Measurements from ENCODE around the gene HDAC2.

Gene HDAC2

DNA sequence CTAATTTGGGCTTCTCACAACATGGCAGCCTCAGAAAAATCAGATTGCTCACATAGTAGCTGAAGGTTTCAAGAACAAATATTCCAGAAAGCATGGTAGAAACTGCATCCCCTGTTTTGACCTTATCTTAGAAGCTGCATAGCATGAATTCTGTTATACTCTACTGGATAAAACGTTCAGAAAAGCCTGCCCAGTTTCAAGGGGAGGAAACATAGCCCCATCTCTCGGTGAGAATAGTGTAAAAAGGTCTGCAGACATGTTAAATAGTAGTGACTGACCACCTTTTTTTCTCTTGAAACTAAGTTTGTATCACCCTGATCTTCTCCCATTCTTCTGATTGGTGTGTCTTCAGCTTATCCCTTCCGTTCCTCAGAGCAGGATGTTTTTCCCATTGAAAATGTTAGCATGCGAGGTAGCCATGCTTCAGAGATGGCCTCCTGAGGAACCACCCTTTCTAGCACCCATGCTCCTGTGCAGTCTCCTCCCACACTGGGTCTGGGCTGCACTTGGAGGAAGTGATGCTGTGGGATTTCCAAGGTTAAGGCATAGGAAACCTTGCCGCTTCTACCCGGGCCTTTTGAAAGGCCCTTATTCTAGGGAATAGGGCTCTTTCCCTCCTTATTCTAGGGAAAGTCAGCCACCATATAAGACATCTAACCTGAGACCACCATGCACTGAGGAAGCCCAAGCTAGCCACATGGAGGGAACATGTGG is 63.7 kb downstream of the HDAC2 start:
- Histone ChIP-seq H3K4me1 (ENCODE audit: low read length) (0 out of 2 replicates have a peak, but pooled peaks cover 3% of the 10 kb centered on the region), H3K9me2 (replicated peaks; ENCODE audit: insufficient read depth, low read length) (no peaks in the 10 kb centered on the region), H3F3A (ENCODE audit: insufficient read depth, low read length) (no peaks in the 10 kb centered on the region), H3K27ac (ENCODE audit: low read length) (no peak overlapping the region), H4K20me1 (ENCODE audit: insufficient read depth, low read length) (no peaks in the 10 kb centered on the region), H2AFZ (ENCODE audit: low read length) (no peak overlapping the region), H3K4me2 (ENCODE audit: low read depth, low read length) (no peak overlapping the region), H3K4me3 (ENCODE audit: low read length) (no peak overlapping the region), H3K9me3 (replicated peaks; ENCODE audit: insufficient read depth, low read length) (no peaks in the 10 kb centered on the region), H3K79me2 (ENCODE audit: low read length) (no peaks in the 10 kb centered on the region), H3K27me3 (replicated peaks; ENCODE audit: insufficient read depth, low read length) (no peaks in the 10 kb centered on the region), H3K36me3 (replicated peaks; ENCODE audit: insufficient read depth, low read length) (no peaks in the 10 kb centered on the region), H3K9ac (ENCODE audit: low read length) (no peak overlapping the region)
- TF ChIP-seq, protein P1, sequence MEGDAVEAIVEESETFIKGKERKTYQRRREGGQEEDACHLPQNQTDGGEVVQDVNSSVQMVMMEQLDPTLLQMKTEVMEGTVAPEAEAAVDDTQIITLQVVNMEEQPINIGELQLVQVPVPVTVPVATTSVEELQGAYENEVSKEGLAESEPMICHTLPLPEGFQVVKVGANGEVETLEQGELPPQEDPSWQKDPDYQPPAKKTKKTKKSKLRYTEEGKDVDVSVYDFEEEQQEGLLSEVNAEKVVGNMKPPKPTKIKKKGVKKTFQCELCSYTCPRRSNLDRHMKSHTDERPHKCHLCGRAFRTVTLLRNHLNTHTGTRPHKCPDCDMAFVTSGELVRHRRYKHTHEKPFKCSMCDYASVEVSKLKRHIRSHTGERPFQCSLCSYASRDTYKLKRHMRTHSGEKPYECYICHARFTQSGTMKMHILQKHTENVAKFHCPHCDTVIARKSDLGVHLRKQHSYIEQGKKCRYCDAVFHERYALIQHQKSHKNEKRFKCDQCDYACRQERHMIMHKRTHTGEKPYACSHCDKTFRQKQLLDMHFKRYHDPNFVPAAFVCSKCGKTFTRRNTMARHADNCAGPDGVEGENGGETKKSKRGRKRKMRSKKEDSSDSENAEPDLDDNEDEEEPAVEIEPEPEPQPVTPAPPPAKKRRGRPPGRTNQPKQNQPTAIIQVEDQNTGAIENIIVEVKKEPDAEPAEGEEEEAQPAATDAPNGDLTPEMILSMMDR (IDR thresholded peaks at IDR 0.05; ENCODE audit: low read length): no peak
- TF ChIP-seq EZH2 (optimal IDR thresholded peaks at IDR 0.05; ENCODE audit: low read depth, low read length) (no peak), EZH2phosphoT487 (IDR thresholded peaks at IDR 0.05; ENCODE audit: low read length) (no peak)
- DNase-seq: no peak

DNA sequence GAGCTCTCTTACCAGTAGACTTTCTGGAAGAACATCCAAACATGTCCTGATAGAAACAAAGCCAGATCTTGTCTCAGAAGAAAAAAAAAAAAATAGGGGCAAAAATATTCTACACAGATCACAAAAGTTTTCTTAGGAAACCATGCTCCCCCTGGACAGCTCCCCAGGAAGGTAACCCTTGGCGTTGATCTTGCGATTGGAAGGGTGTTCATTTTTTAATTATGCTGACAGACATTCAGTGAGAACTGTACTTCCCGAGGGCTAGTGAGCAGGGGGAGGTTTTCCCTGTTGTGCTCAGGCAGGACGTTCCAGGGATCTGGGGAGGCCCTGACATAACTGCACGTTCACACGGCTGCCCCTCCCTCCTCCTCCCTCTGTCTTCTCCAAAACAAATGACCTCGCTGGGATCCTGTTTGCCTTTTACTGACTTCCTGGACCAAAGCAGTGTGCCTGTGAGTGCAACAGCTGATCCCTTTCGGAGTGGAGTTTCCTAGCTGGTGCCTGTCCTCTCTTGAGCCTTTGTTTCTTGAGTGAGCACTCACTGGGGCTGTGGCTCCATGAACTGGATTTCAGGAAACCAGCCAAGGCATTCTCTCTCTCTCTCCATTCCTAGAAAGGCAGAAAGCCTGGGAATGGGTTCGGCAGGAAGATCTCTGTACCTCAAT is 67.2 kb downstream of the HDAC2 start:
- TF ChIP-seq EZH2phosphoT487 (IDR thresholded peaks at IDR 0.05; ENCODE audit: low read length): no peak
- TF ChIP-seq EZH2 (optimal IDR thresholded peaks at IDR 0.05; ENCODE audit: low read depth, low read length): no peak
- TF ChIP-seq, protein P1 (IDR thresholded peaks at IDR 0.05; ENCODE audit: low read length): no peak
- Histone ChIP-seq H3K79me2 (ENCODE audit: low read length) (no peaks in the 10 kb centered on the region), H3K27me3 (replicated peaks; ENCODE audit: insufficient read depth, low read length) (no peaks in the 10 kb centered on the region), H3K4me3 (ENCODE audit: low read length) (no peak overlapping the region), H3K4me1 (ENCODE audit: low read length) (no peaks in the 10 kb centered on the region), H2AFZ (ENCODE audit: low read length) (no peak overlapping the region), H3K36me3 (replicated peaks; ENCODE audit: insufficient read depth, low read length) (no peaks in the 10 kb centered on the region), H3K9ac (ENCODE audit: low read length) (no peak overlapping the region), H3K4me2 (ENCODE audit: low read depth, low read length) (no peak overlapping the region), H3K9me2 (replicated peaks; ENCODE audit: insufficient read depth, low read length) (no peaks in the 10 kb centered on the region), H3K27ac (ENCODE audit: low read length) (no peak overlapping the region), H3K9me3 (replicated peaks; ENCODE audit: insufficient read depth, low read length) (no peaks in the 10 kb centered on the region), H4K20me1 (ENCODE audit: insufficient read depth, low read length) (no peaks in the 10 kb centered on the region), H3F3A (ENCODE audit: insufficient read depth, low read length) (no peaks in the 10 kb centered on the region)
- DNase-seq: no peak

- Histone ChIP-seq H3K27ac (ENCODE audit: low read length) (no peak overlapping the region), H3K36me3 (replicated peaks; ENCODE audit: insufficient read depth, low read length) (no peaks in the 10 kb centered on the region), H2AFZ (ENCODE audit: low read length) (no peak overlapping the region), H3K4me1 (ENCODE audit: low read length) (no peaks in the 10 kb centered on the region), H3K9ac (ENCODE audit: low read length) (no peak overlapping the region), H3K79me2 (ENCODE audit: low read length) (no peaks in the 10 kb centered on the region), H3K27me3 (replicated peaks; ENCODE audit: insufficient read depth, low read length) (no peaks in the 10 kb centered on the region), H3K4me2 (ENCODE audit: low read depth, low read length) (no peak overlapping the region), H3K4me3 (ENCODE audit: low read length) (no peak overlapping the region), H3K9me2 (replicated peaks; ENCODE audit: insufficient read depth, low read length) (no peaks in the 10 kb centered on the region), H3F3A (ENCODE audit: insufficient read depth, low read length) (no peaks in the 10 kb centered on the region), H4K20me1 (ENCODE audit: insufficient read depth, low read length) (no peaks in the 10 kb centered on the region), H3K9me3 (replicated peaks; ENCODE audit: insufficient read depth, low read length) (no peaks in the 10 kb centered on the region)
- no peak for DNase-seq
- no peak for TF ChIP-seq EZH2 (optimal IDR thresholded peaks at IDR 0.05; ENCODE audit: low read depth, low read length)
Observed at GRCh38 chr6:113901482-113901881, 69.5 kb downstream of the HDAC2 start.

All from MM.1S (cell line).